ENCODE data around the gene S100A10.

S100A10 gene

GRCh38 chr1:151993734-151994496 lies at the start of gene S100A10:
S100A10 (minus strand) TSS chr1:151993859; CDS start chr1:151986230, 7,629 bp downstream.
- in situ Hi-C loops (cut with HindIII; ENCODE audit: low sequenced_read_pairs) = no loop called here
- TF ChIP-seq, protein P1, sequence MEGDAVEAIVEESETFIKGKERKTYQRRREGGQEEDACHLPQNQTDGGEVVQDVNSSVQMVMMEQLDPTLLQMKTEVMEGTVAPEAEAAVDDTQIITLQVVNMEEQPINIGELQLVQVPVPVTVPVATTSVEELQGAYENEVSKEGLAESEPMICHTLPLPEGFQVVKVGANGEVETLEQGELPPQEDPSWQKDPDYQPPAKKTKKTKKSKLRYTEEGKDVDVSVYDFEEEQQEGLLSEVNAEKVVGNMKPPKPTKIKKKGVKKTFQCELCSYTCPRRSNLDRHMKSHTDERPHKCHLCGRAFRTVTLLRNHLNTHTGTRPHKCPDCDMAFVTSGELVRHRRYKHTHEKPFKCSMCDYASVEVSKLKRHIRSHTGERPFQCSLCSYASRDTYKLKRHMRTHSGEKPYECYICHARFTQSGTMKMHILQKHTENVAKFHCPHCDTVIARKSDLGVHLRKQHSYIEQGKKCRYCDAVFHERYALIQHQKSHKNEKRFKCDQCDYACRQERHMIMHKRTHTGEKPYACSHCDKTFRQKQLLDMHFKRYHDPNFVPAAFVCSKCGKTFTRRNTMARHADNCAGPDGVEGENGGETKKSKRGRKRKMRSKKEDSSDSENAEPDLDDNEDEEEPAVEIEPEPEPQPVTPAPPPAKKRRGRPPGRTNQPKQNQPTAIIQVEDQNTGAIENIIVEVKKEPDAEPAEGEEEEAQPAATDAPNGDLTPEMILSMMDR (IDR thresholded peaks at IDR 0.05; ENCODE audit: low read depth, low read length) = no peak
- peak within 1 kb of the TSS; percentile 97 for H3K4me3 ChIP-seq (ENCODE audit: low read depth, low read length)
- peak; percentile 81 for DNase-seq (ENCODE audit: low read depth, low spot score)

- in situ Hi-C loops (cut with HindIII; ENCODE audit: low sequenced_read_pairs) = no loop called here
- H3K4me3 ChIP-seq (ENCODE audit: low read depth, low read length) = no peak overlapping the region
- TF ChIP-seq, protein P1 (IDR thresholded peaks at IDR 0.05; ENCODE audit: low read depth, low read length) = no peak
- no peak for DNase-seq (ENCODE audit: low read depth, low spot score)
Observed at GRCh38 chr1:152042030-152042429, 48.4 kb upstream of the S100A10 start.

GRCh38 chr1:152039886-152040285 lies 46.2 kb upstream of the S100A10 start:
- in situ Hi-C loops (cut with HindIII; ENCODE audit: low sequenced_read_pairs) = no loop called here
- no peak for DNase-seq (ENCODE audit: low read depth, low spot score)
- H3K4me3 ChIP-seq (ENCODE audit: low read depth, low read length) = no peak overlapping the region
- TF ChIP-seq, protein P1 (IDR thresholded peaks at IDR 0.05; ENCODE audit: low read depth, low read length) = no peak

DNA sequence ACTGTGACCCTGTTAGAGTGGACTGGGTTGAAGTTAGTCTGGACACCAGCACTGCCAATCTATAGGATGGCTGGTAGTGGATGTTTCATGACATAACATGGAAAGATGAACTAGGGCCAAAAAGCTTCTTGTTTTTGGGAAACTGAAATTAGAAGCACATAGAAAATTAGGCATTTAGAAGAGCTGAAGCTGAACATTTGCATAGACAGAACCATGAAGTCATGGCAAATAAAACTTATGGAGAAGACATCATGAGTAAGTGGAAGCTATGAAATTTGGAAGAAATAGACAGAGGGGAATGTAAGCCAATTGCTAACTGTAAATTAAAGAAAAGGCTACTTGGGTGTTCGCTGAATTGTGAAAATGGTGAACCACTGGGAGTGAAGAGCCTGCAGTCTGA lies 45.8 kb upstream of the S100A10 start:
- in situ Hi-C loops (cut with HindIII; ENCODE audit: low sequenced_read_pairs) = no loop called here
- no peak overlapping the region for H3K4me3 ChIP-seq (ENCODE audit: low read depth, low read length)
- DNase-seq (ENCODE audit: low read depth, low spot score) = no peak
- TF ChIP-seq, protein P1 (IDR thresholded peaks at IDR 0.05; ENCODE audit: low read depth, low read length) = no peak

DNA sequence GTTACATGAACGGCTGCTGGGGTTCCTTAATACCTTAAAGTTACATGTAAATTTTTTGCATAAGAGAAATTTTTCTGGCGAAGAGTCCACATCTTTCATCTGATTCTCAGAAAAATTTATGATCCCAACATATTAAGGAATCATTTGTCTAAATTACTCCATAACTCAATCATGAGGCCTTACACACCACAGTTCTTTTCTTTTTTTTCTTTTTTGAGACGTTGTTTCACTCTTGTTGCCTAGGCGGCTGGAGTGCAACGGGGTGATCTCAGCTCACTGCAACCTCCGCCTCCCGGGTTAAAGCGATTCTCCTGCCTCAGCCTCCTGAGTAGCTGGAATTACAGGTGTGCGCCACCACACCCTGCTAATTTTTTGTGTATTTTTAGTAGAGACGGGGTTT lies 45.2 kb upstream of the S100A10 start:
- TF ChIP-seq, protein P1 (IDR thresholded peaks at IDR 0.05; ENCODE audit: low read depth, low read length) = no peak

GRCh38 chr1:152036267-152037216 lies 42.9 kb upstream of the S100A10 start, which contains the start of gene S100A11:
S100A11 (minus strand) TSS chr1:152037004; CDS start chr1:152036915, 89 bp downstream.
- in situ Hi-C loops (cut with HindIII; ENCODE audit: low sequenced_read_pairs) = no loop called here
- TF ChIP-seq, protein P1 (IDR thresholded peaks at IDR 0.05; ENCODE audit: low read depth, low read length) = no peak
- peak; percentile 89 for DNase-seq (ENCODE audit: low read depth, low spot score)
- H3K4me3 ChIP-seq (ENCODE audit: low read depth, low read length) = peak within 1 kb of the TSS; percentile 93

More for the DNA sequence above, 45.2 kb upstream of the S100A10 start:
- no peak overlapping the region for H3K4me3 ChIP-seq (ENCODE audit: low read depth, low read length)
- in situ Hi-C loops (cut with HindIII; ENCODE audit: low sequenced_read_pairs) = no loop called here
- DNase-seq (ENCODE audit: low read depth, low spot score) = no peak

Data from astrocyte of the spinal cord (primary cell).